Anterior cingulate cortex (tissue), 58 donors: Measurements from ENCODE around the gene TICAM2.
A peak's percentile ranks its signal among the peaks of the same experiment; 100 is the strongest.

ENCODE experiments used
- DNase-seq, 58 donors: peaks; one replicate each; lab custom pipeline; 2025; lab: John Stamatoyannopoulos, UW

The TICAM2 gene

DNA sequence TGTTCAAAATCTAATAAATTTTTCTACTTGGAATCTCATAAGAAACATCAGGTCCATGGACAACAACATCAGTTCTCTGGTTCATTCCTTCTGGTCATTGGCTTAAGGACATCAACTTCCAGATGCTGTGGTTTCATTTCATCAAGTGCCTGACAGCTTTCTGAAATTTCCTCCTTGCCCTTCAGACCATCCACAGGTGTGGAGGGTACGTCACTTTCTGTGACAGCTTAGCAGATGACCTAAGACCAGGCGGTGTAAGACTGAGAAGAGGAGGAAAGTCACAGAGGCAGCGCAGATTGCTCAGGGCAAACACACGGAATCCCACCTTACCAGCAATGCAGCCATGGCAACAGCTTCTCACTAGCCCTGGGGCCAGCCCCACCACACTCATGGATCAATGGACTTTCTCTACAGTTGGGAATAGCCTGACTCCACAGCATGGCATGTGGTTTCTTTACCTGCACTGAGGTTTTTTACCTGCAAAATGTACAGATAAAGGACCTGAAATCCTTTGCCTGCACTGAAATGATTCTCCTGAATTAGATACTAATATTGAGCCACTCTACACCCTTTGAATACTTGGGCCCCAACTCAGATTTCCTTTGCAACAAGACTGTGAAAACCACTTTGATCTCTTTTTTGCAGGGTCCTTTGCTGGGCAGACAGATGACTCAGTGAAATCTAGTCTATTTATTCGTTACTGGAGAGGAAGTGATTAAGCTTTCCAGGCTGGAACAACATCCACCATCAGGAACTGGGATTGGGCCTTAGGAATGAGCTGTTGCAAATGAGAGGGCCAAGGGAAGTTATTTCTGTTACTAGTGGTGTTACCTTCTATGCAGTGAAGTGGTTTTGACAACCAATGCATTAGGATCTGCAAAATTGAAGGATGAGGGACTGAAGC lies 26.9 kb downstream of the TICAM2 start:
- no peak for DNase-seq

DNA sequence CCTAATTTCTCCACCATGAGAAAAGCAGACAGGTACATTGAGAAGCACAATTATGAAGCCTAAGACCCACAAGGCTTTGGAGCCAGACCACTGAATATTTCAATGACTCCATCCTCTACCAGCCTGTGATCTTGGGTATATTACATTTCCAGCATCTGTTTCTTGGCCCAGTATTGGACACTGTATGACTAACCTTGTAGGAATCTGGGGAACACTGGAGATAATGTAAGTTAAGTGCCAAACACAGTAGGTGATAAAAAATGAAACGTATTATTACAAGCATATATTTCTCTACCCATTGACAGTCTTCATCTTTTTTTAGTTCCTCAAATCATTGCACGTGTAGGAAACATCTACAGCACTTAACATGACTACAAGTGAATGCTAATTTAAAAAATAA lies 29.1 kb downstream of the TICAM2 start:
- DNase-seq, result no peak

DNA sequence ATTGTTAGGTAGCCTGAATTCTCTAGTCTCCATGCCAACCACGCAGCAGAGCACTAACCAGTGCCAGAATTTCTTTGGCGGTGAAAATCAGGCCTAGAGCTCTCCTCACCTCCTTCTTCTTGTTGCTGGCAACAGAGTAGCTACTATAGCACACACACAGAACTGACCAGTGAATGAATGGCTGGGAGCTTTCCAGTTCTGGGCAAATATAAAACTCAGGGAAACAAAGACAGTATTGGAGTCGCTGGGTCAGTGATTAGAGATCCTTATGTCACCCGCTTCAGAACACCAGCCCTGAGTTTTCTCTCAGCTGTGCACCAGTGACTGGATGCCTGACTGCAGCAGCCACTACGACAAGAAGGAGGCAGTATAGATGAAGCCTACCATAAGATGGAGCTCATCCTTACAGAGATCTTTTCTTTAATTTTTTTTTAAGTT lies 30.8 kb downstream of the TICAM2 start:
- peak in 57 of 58 donors; percentile 8 to 96 (median 65) for DNase-seq

- DNase-seq, result no peak
Observed at GRCh38 chr5:115568668-115569067, 33.6 kb downstream of the TICAM2 start.

DNA sequence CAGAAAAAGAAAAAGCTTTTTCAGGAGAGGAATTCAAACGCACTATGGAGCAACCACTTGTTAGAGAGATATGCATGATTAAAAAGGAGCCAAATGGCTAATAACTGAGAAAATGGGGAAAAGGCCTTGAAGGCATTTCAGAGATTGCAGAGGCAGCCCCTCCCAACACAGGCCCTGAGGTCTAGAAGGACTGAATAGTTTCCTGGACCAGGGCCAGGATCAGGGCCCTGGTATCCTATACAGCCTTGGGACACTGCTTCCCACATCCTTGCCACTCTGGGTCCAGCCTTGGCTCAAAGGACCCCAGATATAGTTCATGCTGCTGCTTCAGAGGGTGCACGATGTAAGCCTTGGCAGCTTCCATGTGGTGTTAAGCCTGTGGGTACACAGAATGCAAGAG lies 37.0 kb downstream of the TICAM2 start:
- no peak for DNase-seq

DNA sequence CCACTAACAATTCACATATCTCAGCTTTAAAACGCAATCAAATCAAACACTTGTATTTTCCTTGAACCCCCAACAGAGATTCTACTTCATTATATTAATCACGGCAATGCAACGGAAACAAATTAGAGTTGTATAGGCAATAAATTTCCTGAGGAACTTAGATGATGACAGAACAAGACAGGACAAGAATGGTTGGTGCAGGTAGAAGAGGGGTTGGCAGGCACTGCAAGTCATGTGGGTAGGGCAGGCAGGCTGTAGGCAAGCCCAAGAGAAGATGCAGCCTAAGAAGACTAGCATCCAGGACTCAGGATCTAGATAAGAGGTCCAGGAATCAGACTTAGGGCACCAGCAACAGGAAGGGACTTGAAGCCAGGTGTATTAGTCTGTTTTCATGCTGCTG lies 41.1 kb downstream of the TICAM2 start:
- DNase-seq, result no peak

DNA sequence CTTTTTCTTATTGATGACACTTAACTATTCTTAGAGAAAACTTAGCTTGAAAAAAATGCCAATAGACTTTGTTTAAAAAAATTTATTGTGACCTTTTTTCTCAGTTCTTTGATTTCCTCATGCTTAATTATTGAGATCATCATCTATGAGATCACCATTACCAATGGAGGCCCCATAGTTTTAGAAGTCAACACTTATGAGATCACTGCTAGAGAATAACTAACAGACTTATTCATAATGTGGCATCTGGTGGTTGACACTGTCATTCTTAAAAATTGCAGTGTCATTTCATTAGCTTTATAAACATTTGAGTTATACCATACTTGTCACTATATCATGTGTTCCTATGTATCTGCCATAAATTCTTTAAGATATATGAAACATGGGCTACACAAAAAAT lies 42.8 kb downstream of the TICAM2 start:
- DNase-seq, result no peak

GRCh38 chr5:115558388-115558956 lies 43.8 kb downstream of the TICAM2 start:
- DNase-seq, result no peak

DNA sequence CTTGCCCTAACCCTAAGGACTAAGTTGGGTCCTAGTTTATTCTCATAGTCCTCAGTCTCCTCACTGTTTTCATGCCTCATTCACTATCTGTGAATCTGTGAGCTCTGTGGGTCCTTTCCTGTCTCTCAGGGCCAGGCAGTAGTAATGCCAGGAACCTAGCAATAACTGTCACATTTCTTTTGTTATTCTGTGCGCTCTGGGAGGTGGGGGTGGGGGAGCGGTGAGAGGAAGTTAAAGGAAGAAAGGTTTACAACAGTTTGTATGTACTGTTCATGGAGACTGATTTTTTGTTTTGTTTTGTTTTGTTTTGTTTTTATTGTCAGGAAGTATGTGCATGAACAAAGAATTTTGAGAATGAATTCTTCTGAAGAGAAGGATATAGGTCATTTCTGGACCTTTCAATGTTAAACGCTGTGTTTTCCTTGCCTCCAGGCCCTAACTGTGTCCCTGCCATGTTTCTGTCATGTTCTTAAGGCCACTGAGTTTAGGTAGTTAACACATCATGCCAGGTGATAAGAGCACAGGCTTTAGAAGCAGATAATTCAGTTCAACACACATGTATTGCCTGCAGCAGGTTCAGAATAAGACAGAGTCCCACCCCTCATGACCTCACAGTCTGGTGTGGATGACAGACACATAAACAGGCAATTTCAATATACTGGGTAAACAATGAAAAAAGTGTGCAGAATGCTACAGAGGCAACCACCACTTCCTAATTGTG lies 44.5 kb downstream of the TICAM2 start:
- no peak for DNase-seq

DNA sequence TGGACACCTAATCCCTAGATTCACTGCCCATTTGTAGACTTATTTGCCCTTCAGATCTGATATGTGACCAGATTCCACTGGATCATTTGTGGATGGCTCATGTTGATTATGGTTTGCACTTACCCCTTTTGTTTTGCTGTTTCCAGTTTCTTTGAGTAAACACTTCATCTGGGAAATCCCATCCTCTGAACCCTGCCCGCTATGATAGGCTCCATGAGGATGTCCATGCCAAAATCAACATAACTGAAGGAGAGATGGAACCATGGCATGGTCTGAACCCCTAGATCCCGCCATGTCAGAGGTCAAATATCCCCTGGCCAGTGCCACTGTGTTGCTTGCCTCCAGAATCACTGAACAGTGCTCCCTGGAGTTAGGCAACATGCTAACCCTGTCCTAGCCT lies 46.0 kb downstream of the TICAM2 start:
- DNase-seq, result no peak

DNA sequence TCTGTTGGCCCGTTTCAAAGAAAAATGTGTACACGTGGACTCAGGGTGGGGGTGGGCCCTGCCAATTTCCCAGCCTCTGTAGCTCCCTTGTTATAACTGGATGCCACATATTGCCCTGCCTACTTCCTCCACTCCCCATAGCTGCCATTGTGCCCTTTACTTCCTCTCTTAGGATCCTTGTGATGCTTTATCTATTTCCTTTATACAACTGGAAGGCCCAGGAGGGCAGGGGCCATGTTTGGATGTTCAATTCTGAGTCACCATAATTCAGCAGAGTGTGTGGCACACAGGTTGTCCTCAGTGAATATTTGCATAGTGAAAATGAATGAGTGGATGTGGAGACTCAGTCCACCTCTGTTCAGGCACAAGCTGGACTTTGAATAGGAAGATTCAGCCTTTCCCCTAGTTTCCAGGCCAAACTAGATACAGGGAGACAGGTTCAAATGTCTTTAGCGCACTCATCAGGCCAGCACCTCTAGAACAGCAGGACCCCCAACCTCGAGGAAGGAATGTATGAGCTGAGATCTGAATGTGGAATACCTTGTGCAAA lies 47.1 kb downstream of the TICAM2 start:
- DNase-seq, result no peak

- DNase-seq, result no peak
Observed at GRCh38 chr5:115553082-115553481, 49.2 kb downstream of the TICAM2 start.

DNA sequence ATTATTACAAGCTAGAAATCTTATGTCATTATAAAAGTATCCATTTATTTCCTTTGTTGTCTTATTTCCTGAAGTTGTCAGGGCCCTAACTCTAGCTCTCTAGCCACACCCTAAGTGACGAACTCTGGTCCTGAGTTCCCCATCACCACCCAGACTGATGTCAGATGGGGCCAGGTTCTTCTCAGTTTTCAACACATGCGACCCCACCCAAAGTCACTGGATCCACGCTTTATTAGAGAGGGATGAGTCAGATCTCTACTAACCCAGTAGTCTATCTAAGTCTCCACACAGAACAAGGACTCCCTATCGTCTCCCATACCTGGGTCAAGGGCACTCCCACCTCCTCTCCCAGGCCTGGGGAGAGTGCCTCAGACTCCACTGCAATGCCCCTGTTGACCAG lies 50.9 kb downstream of the TICAM2 start:
- no peak for DNase-seq

GRCh38 chr5:115549154-115549553 lies 53.1 kb downstream of the TICAM2 start:
- no peak for DNase-seq

- no peak for DNase-seq
Observed at GRCh38 chr5:115548683-115549082, 53.6 kb downstream of the TICAM2 start.

GRCh38 chr5:115545351-115545882 lies 56.9 kb downstream of the TICAM2 start:
- no peak for DNase-seq

- peak; percentile 65 to 98 (median 96) for DNase-seq
Observed at GRCh38 chr5:115544436-115545350, 57.6 kb downstream of the TICAM2 start, which contains the start of gene FEM1C. TSS of gene FEM1C (minus strand) at chr5:115544775. CDS start at chr5:115543493, 1,282 bp downstream.

- DNase-seq, result peak in 37 of 58 donors; percentile 33 to 74 (median 50)
Observed at GRCh38 chr5:115544043-115544435, 58.2 kb downstream of the TICAM2 start.

DNA sequence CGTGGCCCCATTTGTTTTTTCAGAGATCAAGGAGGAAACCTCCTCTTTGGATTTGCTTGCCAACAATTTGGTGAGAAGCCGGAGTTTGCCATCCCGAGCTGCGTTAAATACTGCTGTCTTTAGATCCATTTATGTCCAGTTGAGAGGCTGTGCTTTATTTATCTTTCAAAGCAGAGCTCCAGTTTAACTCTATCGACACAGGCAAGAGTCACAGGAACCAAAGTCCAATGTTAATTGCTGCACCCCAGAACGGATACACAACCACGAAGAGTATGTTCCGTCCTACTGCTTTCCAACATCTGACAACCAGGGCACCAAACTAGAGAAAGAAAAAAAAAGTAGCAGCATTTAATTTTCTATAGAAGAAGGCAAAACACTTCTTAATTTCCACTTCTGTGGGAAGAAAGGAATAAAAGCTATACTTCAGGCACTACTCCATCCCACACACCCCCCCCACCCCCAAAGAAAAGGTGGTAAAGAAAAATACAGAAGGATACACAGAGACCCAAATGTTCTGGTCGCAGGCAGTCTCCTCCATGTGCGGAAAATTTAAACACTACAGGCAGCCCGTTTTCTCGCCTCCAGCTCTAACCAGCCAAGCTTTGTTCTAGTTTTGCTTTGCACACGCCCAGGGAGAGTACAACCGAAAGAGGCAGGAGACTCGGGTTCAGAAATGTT lies 58.8 kb downstream of the TICAM2 start:
- peak in 14 of 58 donors; percentile 21 to 71 (median 48) for DNase-seq
